IPS-18c (cell line): ENCODE data around the gene TMC2.
"Not testable (repeated sequence)": the region's sequence is repeated elsewhere in the genome, so short reads cannot be mapped to it uniquely, and the experiment has no call there.

Experiments
- H3K4me3 ChIP-seq: 2 replicates; pipeline ENCODE4 v1.7.0; 2013; ENCODE audit warnings: low read depth, mild to moderate bottlenecking, low read length, moderate library complexity; ENCODE audit not compliant: insufficient read depth
- H3K9me3 ChIP-seq: one replicate; pipeline ENCODE4 v1.6.1; 2013; ENCODE audit warnings: mild to moderate bottlenecking, low read length, moderate library complexity; ENCODE audit not compliant: control insufficient read depth, insufficient read depth

TMC2 gene

DNA sequence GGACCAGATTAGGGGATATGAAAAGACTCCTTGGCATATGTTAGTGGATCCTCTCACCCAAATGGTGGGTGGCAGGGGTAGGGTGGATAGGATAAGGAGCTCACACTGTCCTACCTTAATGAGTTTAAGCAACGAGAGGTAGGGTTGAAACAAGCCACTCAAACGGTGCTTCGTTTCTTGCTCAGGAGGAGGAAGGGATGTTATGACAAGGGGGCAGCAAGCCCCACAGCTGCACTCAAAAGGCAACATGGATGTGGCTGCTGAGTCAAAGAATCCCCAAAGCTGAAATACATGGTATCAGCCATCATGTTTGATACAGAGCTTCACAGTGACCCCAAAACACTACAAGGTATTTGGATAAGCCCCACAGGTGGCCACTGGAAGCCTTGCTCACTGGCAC lies 136.1 kb downstream of the TMC2 start:
- H3K9me3 ChIP-seq = no peaks in the 10 kb centered on the region
- H3K4me3 ChIP-seq = no peak overlapping the region

DNA sequence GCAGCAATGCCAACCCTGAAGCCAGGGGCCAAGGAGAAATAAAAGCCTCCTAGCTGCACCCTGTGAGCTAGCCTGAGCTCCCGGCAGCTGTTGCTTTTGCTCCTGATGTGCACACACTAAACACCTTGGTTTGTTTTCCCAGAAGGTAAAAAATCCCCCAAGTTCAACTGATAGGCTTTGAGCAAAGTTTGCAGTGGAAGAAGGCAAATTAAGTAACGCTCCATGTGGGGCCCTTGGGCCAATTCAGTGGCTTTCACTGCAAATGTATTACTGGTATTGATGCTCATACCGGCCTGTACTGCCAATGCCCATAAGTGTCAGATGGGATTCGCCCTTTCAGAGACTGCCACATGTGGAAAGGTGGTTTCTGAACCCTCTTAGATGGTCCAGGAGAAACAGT lies 137.1 kb downstream of the TMC2 start:
- Histone ChIP-seq H3K4me3 (no peak overlapping the region), H3K9me3 (no peaks in the 10 kb centered on the region)

DNA sequence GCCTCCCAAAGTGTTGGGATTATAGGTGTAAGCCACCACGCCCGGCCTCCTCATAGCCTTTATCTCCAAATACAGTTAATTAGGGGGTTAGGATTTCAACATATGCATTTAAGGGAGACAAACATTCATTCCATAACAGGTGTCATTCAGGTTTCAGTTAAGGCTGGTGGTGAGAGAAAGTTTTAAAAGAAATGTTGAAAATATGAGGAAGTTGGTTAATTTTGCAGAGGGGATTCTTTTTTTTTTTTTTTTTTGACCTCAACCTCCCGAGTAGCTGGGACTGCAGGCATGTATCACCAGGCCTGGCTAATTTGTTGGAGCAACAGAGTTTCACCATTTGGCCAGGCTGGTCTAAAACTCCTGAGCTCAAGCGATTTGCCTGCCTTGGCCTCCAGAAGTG lies 143.7 kb downstream of the TMC2 start:
- Histone ChIP-seq H3K9me3 (no peaks in the 10 kb centered on the region), H3K4me3 (no peak overlapping the region)

DNA sequence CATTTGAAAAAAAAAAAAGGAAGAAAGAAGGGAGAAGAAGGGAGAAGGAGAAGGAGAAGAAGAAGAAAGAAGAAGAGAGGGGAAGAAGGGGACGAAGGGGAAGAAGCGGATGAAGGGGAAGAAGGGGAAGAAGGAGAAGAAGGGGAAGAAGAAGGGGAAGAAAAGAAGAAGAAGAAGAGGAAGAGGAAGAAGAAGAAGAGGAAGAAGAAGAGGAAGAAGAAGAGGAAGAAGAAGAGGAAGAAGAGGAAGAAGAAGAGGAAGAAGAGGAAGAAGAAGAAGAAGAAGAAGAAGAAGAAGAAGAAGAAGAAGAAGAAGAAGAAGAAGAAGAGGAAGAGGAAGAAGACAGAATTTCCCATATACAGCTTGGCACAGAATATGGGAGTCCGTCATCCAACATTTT lies 145.7 kb downstream of the TMC2 start:
- not testable (repeated sequence) for H3K9me3 ChIP-seq, H3K4me3 ChIP-seq

DNA sequence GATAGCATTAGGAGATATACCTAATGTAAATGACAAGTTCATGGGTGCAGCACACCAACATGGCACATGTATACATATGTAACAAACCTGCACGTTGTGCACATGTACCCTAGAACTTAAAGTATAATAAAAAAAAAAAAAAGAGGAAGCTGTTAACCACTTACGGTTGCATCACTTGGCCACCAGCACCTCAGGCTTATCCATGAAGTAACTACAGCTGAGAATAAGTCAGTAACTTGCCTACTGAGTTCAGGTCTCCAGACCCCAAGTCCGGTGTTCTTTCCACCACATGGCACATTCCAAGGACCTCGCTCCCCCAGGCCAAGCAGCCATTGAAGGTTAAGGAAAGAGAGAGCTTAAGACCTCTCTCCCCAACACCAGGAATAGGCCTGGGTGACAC lies 148.4 kb downstream of the TMC2 start:
- H3K9me3 ChIP-seq, H3K4me3 ChIP-seq: not testable (repeated sequence)

DNA sequence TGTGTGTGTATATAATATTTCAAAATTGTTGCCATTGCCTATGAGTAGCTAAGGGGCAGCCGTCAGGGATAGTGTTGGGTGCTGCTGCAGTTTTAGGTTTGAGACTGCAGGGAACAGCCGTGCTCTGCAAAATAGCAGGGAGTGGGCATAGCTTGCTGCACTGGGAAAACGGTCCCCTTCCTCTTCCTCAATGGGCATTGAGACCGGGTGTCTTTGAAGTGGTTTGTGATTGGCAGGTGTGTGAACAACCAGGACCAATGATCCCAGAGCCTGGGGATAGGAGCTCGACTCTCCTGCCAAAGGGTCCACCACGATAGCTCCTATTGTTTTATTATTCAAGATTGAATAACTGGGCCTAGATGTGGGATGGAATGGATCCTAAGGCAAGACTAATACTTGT lies 151.1 kb downstream of the TMC2 start:
- Histone ChIP-seq H3K9me3 (no peaks in the 10 kb centered on the region), H3K4me3 (no peak overlapping the region)

DNA sequence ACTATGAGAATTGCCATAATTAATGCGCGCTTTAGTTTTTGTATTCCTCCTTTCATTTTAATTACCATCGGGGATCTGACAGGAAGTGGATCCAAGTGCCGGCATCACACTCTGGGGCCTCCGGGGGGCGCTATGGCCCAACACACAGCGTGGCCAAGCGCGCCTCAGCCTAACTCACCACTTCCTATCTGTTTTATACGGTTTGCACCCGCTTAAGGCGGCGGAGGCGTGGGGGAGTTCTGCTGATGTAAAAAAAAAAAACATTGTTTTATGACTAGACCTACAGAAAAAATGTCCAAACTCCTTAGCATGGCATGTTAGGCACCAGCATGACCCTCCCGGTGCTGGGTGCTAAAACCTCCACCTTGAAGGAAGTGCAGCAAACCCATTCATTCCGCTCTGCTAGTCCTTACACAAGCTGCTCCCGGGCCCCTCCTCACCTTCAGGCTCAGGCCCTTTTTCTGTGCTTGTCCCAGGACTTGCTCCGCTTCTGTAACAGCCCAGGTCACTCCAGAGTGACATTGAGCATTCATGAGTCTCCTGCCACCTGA lies 151.7 kb downstream of the TMC2 start:
- Histone ChIP-seq H3K4me3 (no peak overlapping the region), H3K9me3 (no peaks in the 10 kb centered on the region)

DNA sequence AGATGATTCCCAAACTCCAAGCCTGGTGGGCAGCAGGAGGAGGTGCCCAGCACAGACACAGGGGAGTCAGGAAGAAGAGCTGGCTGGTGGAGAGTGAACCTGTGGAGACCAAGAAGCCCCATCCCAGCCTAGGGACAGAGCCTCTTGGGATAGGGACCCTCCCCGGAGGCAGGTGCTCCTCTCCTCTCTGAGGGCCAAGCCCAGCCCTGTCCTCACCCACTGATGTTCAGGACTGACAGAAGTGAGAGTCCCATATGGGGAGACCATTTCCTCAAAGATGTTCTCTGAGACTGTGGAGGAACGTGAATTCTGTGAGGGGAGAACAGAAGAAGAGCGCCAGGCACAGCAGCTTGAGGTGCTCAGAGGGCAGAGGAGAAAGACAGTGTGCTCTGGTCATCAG lies 153.8 kb downstream of the TMC2 start:
- no peak overlapping the region for H3K4me3 ChIP-seq

DNA sequence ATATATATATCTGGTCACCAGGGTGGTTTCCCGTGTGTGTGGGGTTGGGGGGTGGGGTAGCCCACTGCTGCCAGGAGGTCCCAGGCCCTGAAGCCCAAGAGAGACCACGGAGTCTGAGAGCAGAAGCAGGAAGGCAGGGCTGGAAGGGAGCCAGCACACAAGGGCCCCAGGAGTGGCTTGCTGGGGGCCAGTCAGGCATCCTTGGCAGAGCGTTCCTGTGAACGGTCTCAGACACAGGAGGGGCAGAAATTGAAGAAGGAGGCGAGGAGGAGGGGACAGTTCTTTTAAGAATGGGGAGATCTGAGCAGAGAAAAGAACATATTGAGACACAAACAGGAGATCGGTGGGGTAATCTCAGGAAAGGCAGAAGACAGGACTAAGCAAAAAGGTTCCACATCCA lies 154.3 kb downstream of the TMC2 start:
- Histone ChIP-seq H3K4me3 (no peak overlapping the region), H3K9me3 (peaks cover 3% of the 10 kb centered on the region)

More for the DNA sequence above, 153.8 kb downstream of the TMC2 start:
- peaks cover 3% of the 10 kb centered on the region for H3K9me3 ChIP-seq

DNA sequence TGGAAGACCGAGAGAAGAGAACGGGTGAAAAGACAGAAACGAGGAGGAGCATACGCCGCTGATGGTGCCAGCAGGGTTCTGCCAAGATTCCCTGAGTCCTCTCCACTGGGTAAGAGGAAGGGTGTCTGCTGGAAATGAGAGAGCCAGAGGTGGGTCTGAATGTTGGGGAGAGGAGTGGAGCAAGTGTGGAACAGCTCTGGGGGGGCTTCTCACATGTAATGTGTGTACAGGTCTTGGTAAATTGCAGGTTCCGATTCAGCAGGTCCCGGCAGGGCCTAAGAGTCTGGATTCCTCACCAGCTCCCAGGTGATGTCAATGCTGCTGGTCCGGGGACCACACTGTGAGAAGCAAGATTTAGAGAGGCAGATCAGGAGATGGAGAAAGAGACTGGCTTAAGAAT lies 154.8 kb downstream of the TMC2 start:
- Histone ChIP-seq H3K9me3 (peaks cover 3% of the 10 kb centered on the region), H3K4me3 (no peak overlapping the region)
